HepG2 (cell line): Measurements from ENCODE around the gene VEPH1. TPM values are rescaled to one million over a fixed set of nuclear protein-coding genes. Genes with fewer than 3 reads are reported as not detected.

Experiments used
- ATAC-seq: fragments of 200-7000 bp; cut with Tn5 transposase; 3 replicates; pipeline ENCODE4 v1.9.1; 2020; ENCODE audit warnings: mild to moderate bottlenecking, moderate library complexity
- BruUV-seq: library from RNA; stranded (reverse); fragments of 400-500 nt; replicated peaks from 2 replicates; lab custom pipeline; 2021; lab: Mats Ljungman, UMichigan
- CTCF ChIA-PET: fragments of 300-600 bp; formaldehyde crosslinking; extraction: SDS; loops from one replicate; lab custom pipeline; 2021; ENCODE audit warnings: low total read pairs, inconsistent platforms, low intra/inter-chr PET ratio; lab: Yijun Ruan, JAX
- POLR2A ChIA-PET: fragments of 350-600 bp; sonication (Branson Sonifier 250); formaldehyde crosslinking; loops from one replicate; lab custom pipeline; 2020; ENCODE audit warnings: antibody characterized with exemption, inconsistent platforms; lab: Yijun Ruan, JAX
- DNase-seq: peaks from one replicate; pipeline ENCODE4 v3.0.0-alpha.2; 2015; ENCODE audit warnings: low spot score
- FAIRE-seq: peaks from 3 replicates; lab custom pipeline; 2011; peaks lifted over from hg19 to GRCh38; lab: Jason Lieb, UNC
- H2AFZ ChIP-seq: one replicate; pipeline ENCODE4 v1.6.1; 2011; ENCODE audit warnings: low read length, inconsistent platforms
- H3K27ac ChIP-seq: fragments of 300-600 bp; 3 replicates; pipeline ENCODE4 v1.8.0; 2011; ENCODE audit warnings: mixed run types, mild to moderate bottlenecking, mixed read lengths, low read length, inconsistent platforms; ENCODE audit not compliant: insufficient read depth; ENCODE audit errors: extremely low read length
- H3K27me3 ChIP-seq, 2 experiments: fragments of 200-600 bp in 1 of 2; 2 replicates in 1 of 2; 3 replicates in 1 of 2; pipeline versions ENCODE4 v1.6.0 to v1.8.0; 2011; ENCODE audit warnings: low read length in 2 of 2, mild to moderate bottlenecking in 2 of 2, moderate library complexity in 2 of 2, inconsistent platforms in 1 of 2; ENCODE audit not compliant: insufficient read depth in 2 of 2, control insufficient read depth in 1 of 2
- H3K36me3 ChIP-seq, 2 experiments: fragments of 200-600 bp in 1 of 2; replicated peaks in 1 of 2; 2 replicates in 1 of 2; 3 replicates in 1 of 2; pipeline versions ENCODE4 v1.5.1 to v1.8.0; 2011; ENCODE audit warnings: low read length in 2 of 2, inconsistent platforms in 1 of 2; ENCODE audit not compliant: insufficient read depth in 2 of 2, control insufficient read depth in 1 of 2
- H3K4me1 ChIP-seq: 2 replicates; pipeline ENCODE4 v1.5.1; 2012; ENCODE audit warnings: low read length, inconsistent platforms; ENCODE audit not compliant: insufficient read depth
- H3K4me2 ChIP-seq: 2 replicates; pipeline ENCODE4 v1.6.0; 2011; ENCODE audit warnings: low read depth, low read length, inconsistent platforms
- H3K4me3 ChIP-seq, 3 experiments: fragments of 200-600 bp in 1 of 3; sonication (generic), shearing (Covaris generic) in 1 of 3; replicated peaks in 1 of 3; 2 replicates each; pipeline ENCODE4 v1.5.1; 2011 to 2016; ENCODE audit warnings: low read length in 3 of 3, inconsistent platforms in 2 of 3, low read depth in 2 of 3, mild to moderate bottlenecking in 2 of 3, control low read depth in 1 of 3, mixed read lengths in 1 of 3; ENCODE audit not compliant: insufficient read depth in 1 of 3
- H3K79me2 ChIP-seq: one replicate; pipeline ENCODE4 v1.6.1; 2011; ENCODE audit warnings: low read length, inconsistent platforms; ENCODE audit not compliant: insufficient read depth
- H3K9ac ChIP-seq: 2 replicates; pipeline ENCODE4 v1.6.0; 2011; ENCODE audit warnings: mild to moderate bottlenecking, low read depth, low read length, inconsistent platforms; ENCODE audit not compliant: insufficient read depth
- H3K9me3 ChIP-seq: 2 replicates; pipeline ENCODE4 v1.5.1; 2012; ENCODE audit warnings: mild to moderate bottlenecking, low read length
- H4K20me1 ChIP-seq: 2 replicates; pipeline ENCODE4 v1.6.0; 2011; ENCODE audit warnings: inconsistent platforms, mild to moderate bottlenecking, low read length, moderate library complexity; ENCODE audit not compliant: insufficient read depth
- FOSL2 ChIP-seq: sonication (generic); formaldehyde crosslinking; IDR thresholded peaks from 2 replicates; pipeline ENCODE4 v1.4.0; 2020; ENCODE audit warnings: missing genetic modification reagents
- HDAC1 ChIP-seq: sonication (generic); formaldehyde crosslinking; IDR thresholded peaks from 2 replicates; pipeline ENCODE4 v1.5.1; 2020; ENCODE audit warnings: mild to moderate bottlenecking, missing genetic modification reagents
- MTF2 ChIP-seq: sonication (generic); formaldehyde crosslinking; IDR thresholded peaks from 2 replicates; pipeline ENCODE4 v1.5.0; 2020; ENCODE audit warnings: missing genetic modification reagents, borderline replicate concordance
- PITX1 ChIP-seq: sonication (generic); formaldehyde crosslinking; IDR thresholded peaks from 2 replicates; pipeline ENCODE4 v1.5.1; 2020; ENCODE audit warnings: mild to moderate bottlenecking, missing genetic modification reagents
- RARG ChIP-seq: sonication (generic); formaldehyde crosslinking; IDR thresholded peaks from 2 replicates; pipeline ENCODE4 v1.4.0; 2020; ENCODE audit warnings: low read depth, mild to moderate bottlenecking, missing genetic modification reagents
- SMARCC2 ChIP-seq: fragments of 450-650 bp; IDR thresholded peaks from 2 replicates; pipeline ENCODE4 v1.6.1; 2017; ENCODE audit warnings: antibody characterized with exemption, mild to moderate bottlenecking
- SNAPC2 ChIP-seq: sonication (generic); formaldehyde crosslinking; IDR thresholded peaks from 2 replicates; pipeline ENCODE4 v1.8.1; 2022; ENCODE audit warnings: mild to moderate bottlenecking, missing genetic modification reagents
- SRSF9 ChIP-seq: fragments of 200-400 bp; formaldehyde crosslinking; IDR thresholded peaks from 2 replicates; pipeline ENCODE4 v1.6.1; 2018; ENCODE audit warnings: borderline replicate concordance, mild to moderate bottlenecking, low read depth, low read length; ENCODE audit not compliant: insufficient read depth, poor library complexity, severe bottlenecking
- STAG1 ChIP-seq: sonication (generic); formaldehyde crosslinking; IDR thresholded peaks from 2 replicates; pipeline ENCODE4 v1.4.0; 2020; ENCODE audit warnings: missing genetic modification reagents
- TCF7 ChIP-seq: sonication (generic); IDR thresholded peaks from 2 replicates; pipeline ENCODE4 v1.6.1; 2016; ENCODE audit warnings: antibody characterized with exemption, low read depth
- ZMYM4 ChIP-seq: sonication (generic); formaldehyde crosslinking; IDR thresholded peaks from 2 replicates; pipeline ENCODE4 v1.8.1; 2023; ENCODE audit warnings: mild to moderate bottlenecking, missing genetic modification reagents
- ZNF230 ChIP-seq: sonication (generic); formaldehyde crosslinking; IDR thresholded peaks from 2 replicates; pipeline ENCODE4 v1.4.0; 2020; ENCODE audit warnings: mild to moderate bottlenecking, missing genetic modification reagents
- ZNF232 ChIP-seq: sonication (generic); formaldehyde crosslinking; IDR thresholded peaks from 2 replicates; pipeline ENCODE4 v1.4.0; 2020; ENCODE audit warnings: missing genetic modification reagents, borderline replicate concordance
- ZNF460 ChIP-seq: sonication (generic); formaldehyde crosslinking; IDR thresholded peaks from 2 replicates; pipeline ENCODE4 v1.5.1; 2020; ENCODE audit warnings: missing genetic modification reagents, mild to moderate bottlenecking, borderline replicate concordance
- ZNF496 ChIP-seq: sonication (generic); formaldehyde crosslinking; IDR thresholded peaks from 2 replicates; pipeline ENCODE4 v1.8.1; 2023; ENCODE audit warnings: mild to moderate bottlenecking, moderate library complexity, missing genetic modification reagents; ENCODE audit not compliant: insufficient replicate concordance
- ZNF737 ChIP-seq: sonication (generic); formaldehyde crosslinking; IDR thresholded peaks from 2 replicates; pipeline ENCODE4 v1.5.0; 2020; ENCODE audit warnings: missing genetic modification reagents, mild to moderate bottlenecking, borderline replicate concordance
- ZSCAN30 ChIP-seq: sonication (generic); formaldehyde crosslinking; IDR thresholded peaks from 2 replicates; pipeline ENCODE4 v1.5.0; 2020; ENCODE audit warnings: mild to moderate bottlenecking, missing genetic modification reagents
- WGBS: methylation state at CpG from one replicate; pipeline ENCODE4 v1.1.6; 2017; ENCODE audit warnings: low lambda C conversion rate; 5-methylcytosine and 5-hydroxymethylcytosine counted together
- in situ Hi-C: cut with HindIII; loops from 2 replicates; pipeline ENCODE4 v1.10.0; 2017; ENCODE audit warnings: low pct_unique_long_range_greater_than_20kb; ENCODE audit not compliant: extremely low pct_ligation_motif_present
- intact Hi-C: fragments of 100-400 bp; cut with micrococcal nuclease; formaldehyde crosslinking; loops from one replicate; pipeline ENCODE4 v1.10.0; 2022; ENCODE audit not compliant: unreplicated experiment
- polyA plus RNA-seq, 8 experiments: library from polyadenylated mRNA; depleted of rRNA in 3 of 8; stranded (reverse) in 7 of 8; unstranded in 1 of 8; fragments of >200 nt; fragmentation: Illumina TruSeq in 4 of 8; extraction: Trizol in 4 of 8; gene quantifications; 2 replicates each; pipeline versions ENCODE4 v1.2.1 to v1.2.3, GENCODE V29; 2011 to 2016; ENCODE audit warnings: low read depth in 4 of 8, missing spikeins in 1 of 8, mixed read lengths in 1 of 8; ENCODE audit not compliant: insufficient read depth in 1 of 8
- total RNA-seq, 5 experiments: library from RNA; depleted of rRNA; stranded (reverse); fragments of >200 nt; fragmentation: Illumina TruSeq; extraction: Trizol; gene quantifications; 2 replicates each; pipeline ENCODE4 v1.2.3, GENCODE V29; 2016; ENCODE audit warnings: low read depth in 1 of 5
- TF ChIP-seq, protein P1 (sequence below): sonication (generic); formaldehyde crosslinking; IDR thresholded peaks from 2 replicates; pipeline ENCODE4 v1.8.0; 2022; ENCODE audit warnings: mild to moderate bottlenecking, missing genetic modification reagents, borderline replicate concordance

VEPH1 gene
- total and polyA plus RNA-seq, 2 of the 13 experiments (the other 11 are each of a cell fraction or from before 2014, with no cell fraction given) = not detected

GRCh38 chr3:157444797-157445184 lies 58.4 kb downstream of the VEPH1 start:
- Histone ChIP-seq H3K9me3 (no peaks in the 10 kb centered on the region), H3K4me2 (no peak overlapping the region), H3K4me3 (no peak overlapping the region), H3K79me2 (no peaks in the 10 kb centered on the region), H3K27me3 (no peaks in the 10 kb centered on the region), H3K9ac (no peak overlapping the region)
- FAIRE-seq = no peak
- DNase-seq = no peak
- no peak for TF ChIP-seq ZNF232
- no peak for TF ChIP-seq SNAPC2
- no peak for TF ChIP-seq FOSL2 (CRISPR knock-in tag)
- TF ChIP-seq ZNF230 (CRISPR knock-in tag) = no peak
- TF ChIP-seq SRSF9 = no peak
- no peak for TF ChIP-seq PITX1 (CRISPR knock-in tag)
- no peak for TF ChIP-seq ZNF496 (CRISPR knock-in tag)
- no peak for TF ChIP-seq TCF7
- TF ChIP-seq SMARCC2 = no peak
- TF ChIP-seq ZNF737 (CRISPR knock-in tag) = no peak
- TF ChIP-seq ZMYM4 = no peak
- TF ChIP-seq ZNF460 (CRISPR knock-in tag) = no peak
- TF ChIP-seq ZSCAN30 (CRISPR knock-in tag) = no peak
- TF ChIP-seq, protein P1, sequence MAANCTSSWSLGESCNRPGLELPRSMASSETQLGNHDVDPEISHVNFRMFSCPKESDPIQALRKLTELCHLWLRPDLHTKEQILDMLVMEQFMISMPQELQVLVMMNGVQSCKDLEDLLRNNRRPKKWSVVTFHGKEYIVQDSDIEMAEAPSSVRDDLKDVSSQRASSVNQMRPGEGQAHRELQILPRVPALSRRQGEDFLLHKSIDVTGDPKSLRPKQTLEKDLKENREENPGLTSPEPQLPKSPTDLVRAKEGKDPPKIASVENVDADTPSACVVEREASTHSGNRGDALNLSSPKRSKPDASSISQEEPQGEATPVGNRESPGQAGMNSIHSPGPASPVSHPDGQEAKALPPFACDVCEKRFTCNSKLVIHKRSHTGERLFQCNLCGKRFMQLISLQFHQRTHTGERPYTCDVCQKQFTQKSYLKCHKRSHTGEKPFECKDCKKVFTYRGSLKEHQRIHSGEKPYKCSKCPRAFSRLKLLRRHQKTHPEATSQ (CRISPR knock-in tag) = no peak
- TF ChIP-seq RARG (CRISPR knock-in tag) = no peak
- TF ChIP-seq STAG1 (CRISPR knock-in tag) = no peak
- TF ChIP-seq MTF2 = no peak
- TF ChIP-seq HDAC1 (CRISPR knock-in tag) = no peak
- TF ChIP-seq, all 625 proteins: peak for 0
- intact Hi-C loops (no loop called here), in situ Hi-C loops (no loop called here)
- H4K20me1 ChIP-seq = no peaks in the 10 kb centered on the region
- H3K27ac ChIP-seq = no peak overlapping the region
- no peaks in the 10 kb centered on the region for H3K4me1 ChIP-seq
- WGBS = 10% methylated on average over 1 of the region's 1 CpG
- POLR2A ChIA-PET = no interaction called here
- ATAC-seq = no peak
- CTCF ChIA-PET = no interaction called here
- BruUV-seq = no TSS peak
- no peak overlapping the region for H2AFZ ChIP-seq
- no peaks in the 10 kb centered on the region for H3K36me3 ChIP-seq
